Esophagus squamous epithelium (tissue), 4 donors: ENCODE results near the gene PGC.

Source experiments
- POLR2A ChIP-seq, 4 donors: fragments of 450-650 bp; IDR thresholded peaks; one replicate each; pipeline ENCODE4 v1.6.1; 2017; ENCODE audit warnings: antibody characterized with exemption in 4 of 4, mild to moderate bottlenecking in 4 of 4, moderate library complexity in 3 of 4
- TF ChIP-seq, protein P1 (sequence below), 6 experiments: fragments of 450-650 bp in 4 of 6; fragments of 200-600 bp in 2 of 6; sonication (generic) in 2 of 6; IDR thresholded peaks; one replicate each; pipeline ENCODE4 v1.5.1; 2016 to 2019; ENCODE audit warnings: antibody characterized with exemption in 6 of 6, mild to moderate bottlenecking in 4 of 6, moderate library complexity in 4 of 6

DNA sequence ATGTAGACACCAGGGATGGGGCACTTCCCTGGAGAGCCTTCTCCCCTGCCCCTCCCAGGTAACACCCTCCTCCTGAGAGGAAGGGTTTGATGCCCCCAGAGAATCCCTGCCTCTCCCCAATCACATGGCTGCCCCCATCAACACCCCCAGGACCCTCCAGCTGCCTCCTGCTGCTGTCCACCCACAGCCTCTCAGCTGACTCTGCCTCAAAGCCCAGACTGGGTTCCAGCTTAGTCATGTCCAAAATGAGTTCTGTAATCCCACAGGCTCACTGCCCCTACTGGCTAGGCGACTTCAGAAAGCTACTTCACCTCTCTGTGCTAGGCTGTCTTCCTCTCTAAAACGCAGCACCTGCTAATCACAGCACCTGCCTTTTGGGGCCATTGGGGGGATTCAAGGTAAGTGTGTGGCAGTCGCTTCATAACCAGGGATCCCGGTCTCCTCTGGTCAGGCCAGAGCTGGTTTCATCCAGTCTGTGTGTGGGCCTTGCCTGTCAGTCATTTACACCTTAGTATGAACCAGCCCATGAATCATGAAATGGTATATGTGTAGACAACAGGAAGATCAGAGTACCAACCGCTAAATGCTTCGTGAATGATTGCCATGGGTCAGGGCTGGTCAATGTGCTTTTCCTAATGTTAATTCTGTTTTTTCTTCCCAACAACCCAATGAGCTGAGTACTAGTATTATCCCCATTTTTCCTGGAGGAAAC, 52.2 kb downstream of the PGC start:
- TF ChIP-seq, protein P1, sequence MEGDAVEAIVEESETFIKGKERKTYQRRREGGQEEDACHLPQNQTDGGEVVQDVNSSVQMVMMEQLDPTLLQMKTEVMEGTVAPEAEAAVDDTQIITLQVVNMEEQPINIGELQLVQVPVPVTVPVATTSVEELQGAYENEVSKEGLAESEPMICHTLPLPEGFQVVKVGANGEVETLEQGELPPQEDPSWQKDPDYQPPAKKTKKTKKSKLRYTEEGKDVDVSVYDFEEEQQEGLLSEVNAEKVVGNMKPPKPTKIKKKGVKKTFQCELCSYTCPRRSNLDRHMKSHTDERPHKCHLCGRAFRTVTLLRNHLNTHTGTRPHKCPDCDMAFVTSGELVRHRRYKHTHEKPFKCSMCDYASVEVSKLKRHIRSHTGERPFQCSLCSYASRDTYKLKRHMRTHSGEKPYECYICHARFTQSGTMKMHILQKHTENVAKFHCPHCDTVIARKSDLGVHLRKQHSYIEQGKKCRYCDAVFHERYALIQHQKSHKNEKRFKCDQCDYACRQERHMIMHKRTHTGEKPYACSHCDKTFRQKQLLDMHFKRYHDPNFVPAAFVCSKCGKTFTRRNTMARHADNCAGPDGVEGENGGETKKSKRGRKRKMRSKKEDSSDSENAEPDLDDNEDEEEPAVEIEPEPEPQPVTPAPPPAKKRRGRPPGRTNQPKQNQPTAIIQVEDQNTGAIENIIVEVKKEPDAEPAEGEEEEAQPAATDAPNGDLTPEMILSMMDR (IDR thresholded peaks at IDR 0.05): no peak
- no peak for TF ChIP-seq POLR2A (IDR thresholded peaks at IDR 0.05)
